HFF-Myc (cell line): ENCODE data around the gene MRPS34.

Experiments used
- DNase-seq: peaks from one replicate; pipeline ENCODE4 v3.0.0-alpha.2; 2011; ENCODE audit warnings: low read depth; ENCODE audit errors: extremely low read depth
- H3K4me3 ChIP-seq: replicated peaks from 2 replicates; pipeline ENCODE4 v1.5.1; 2011; ENCODE audit warnings: low read depth, mild to moderate bottlenecking, control low read depth, low read length
- CTCF ChIP-seq: IDR thresholded peaks from 2 replicates; pipeline ENCODE4 v1.5.1; 2012; ENCODE audit warnings: mild to moderate bottlenecking, low read depth, low read length, control low read depth; ENCODE audit errors: missing control alignments

Gene MRPS34

GRCh38 chr16:1731073-1731472 is 41.9 kb downstream of the MRPS34 start:
- DNase-seq, result no peak
- no peak overlapping the region for H3K4me3 ChIP-seq
- TF ChIP-seq CTCF, result no peak

- H3K4me3 ChIP-seq, result no peak overlapping the region
- no peak for TF ChIP-seq CTCF
- DNase-seq, result no peak
Observed at GRCh38 chr16:1729445-1729844, 43.5 kb downstream of the MRPS34 start.

GRCh38 chr16:1729026-1729425 is 43.9 kb downstream of the MRPS34 start:
- no peak for TF ChIP-seq CTCF
- no peak for DNase-seq
- no peak overlapping the region for H3K4me3 ChIP-seq

- TF ChIP-seq CTCF, result no peak
- DNase-seq, result no peak
- H3K4me3 ChIP-seq, result no peak overlapping the region
Observed at GRCh38 chr16:1727651-1728624, 45.0 kb downstream of the MRPS34 start.

- no peak overlapping the region for H3K4me3 ChIP-seq
- no peak for DNase-seq
- TF ChIP-seq CTCF, result no peak
Observed at GRCh38 chr16:1726661-1727502, 46.1 kb downstream of the MRPS34 start.

GRCh38 chr16:1724491-1724890 is 48.4 kb downstream of the MRPS34 start:
- H3K4me3 ChIP-seq, result no peak overlapping the region
- DNase-seq, result no peak
- TF ChIP-seq CTCF, result no peak
